Upper lobe of left lung (tissue), 4 donors: ENCODE measurements around the gene ADNP2.

Source experiments
- POLR2A ChIP-seq, 4 donors: fragments of 450-650 bp; IDR thresholded peaks; one replicate each; pipeline ENCODE4 v1.5.1; 2016 to 2017; ENCODE audit warnings: antibody characterized with exemption in 4 of 4, mild to moderate bottlenecking in 2 of 4
- TF ChIP-seq, protein P1 (sequence below), 6 experiments: fragments of 450-650 bp in 4 of 6; fragments of 200-600 bp in 2 of 6; sonication (generic) in 2 of 6; IDR thresholded peaks; one replicate each; pipeline ENCODE4 v1.5.1; 2016 to 2019; ENCODE audit warnings: antibody characterized with exemption in 6 of 6

DNA sequence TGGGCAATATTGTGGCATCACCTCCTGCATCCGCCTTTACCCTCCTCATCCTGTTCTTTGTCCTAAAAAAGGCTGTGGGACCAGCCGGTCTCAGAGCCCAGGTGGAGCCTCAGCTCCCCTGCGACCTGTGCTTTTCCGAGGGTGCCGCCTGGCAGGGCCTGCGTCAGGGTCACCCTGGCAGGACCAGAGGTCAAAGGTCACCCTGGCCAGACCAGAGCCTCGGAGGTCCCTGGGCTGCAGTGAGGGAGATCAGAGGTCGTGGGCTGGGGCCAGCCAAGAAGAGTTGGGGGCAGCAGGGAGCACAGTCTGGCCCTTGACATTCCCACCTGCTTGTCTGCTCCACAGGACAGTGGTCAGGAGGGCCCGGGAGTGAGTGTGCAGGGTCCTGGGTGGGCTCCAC is 43.4 kb upstream of the ADNP2 start:
- TF ChIP-seq, protein P1, sequence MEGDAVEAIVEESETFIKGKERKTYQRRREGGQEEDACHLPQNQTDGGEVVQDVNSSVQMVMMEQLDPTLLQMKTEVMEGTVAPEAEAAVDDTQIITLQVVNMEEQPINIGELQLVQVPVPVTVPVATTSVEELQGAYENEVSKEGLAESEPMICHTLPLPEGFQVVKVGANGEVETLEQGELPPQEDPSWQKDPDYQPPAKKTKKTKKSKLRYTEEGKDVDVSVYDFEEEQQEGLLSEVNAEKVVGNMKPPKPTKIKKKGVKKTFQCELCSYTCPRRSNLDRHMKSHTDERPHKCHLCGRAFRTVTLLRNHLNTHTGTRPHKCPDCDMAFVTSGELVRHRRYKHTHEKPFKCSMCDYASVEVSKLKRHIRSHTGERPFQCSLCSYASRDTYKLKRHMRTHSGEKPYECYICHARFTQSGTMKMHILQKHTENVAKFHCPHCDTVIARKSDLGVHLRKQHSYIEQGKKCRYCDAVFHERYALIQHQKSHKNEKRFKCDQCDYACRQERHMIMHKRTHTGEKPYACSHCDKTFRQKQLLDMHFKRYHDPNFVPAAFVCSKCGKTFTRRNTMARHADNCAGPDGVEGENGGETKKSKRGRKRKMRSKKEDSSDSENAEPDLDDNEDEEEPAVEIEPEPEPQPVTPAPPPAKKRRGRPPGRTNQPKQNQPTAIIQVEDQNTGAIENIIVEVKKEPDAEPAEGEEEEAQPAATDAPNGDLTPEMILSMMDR (IDR thresholded peaks at IDR 0.05): no peak
- TF ChIP-seq POLR2A (IDR thresholded peaks at IDR 0.05): no peak
